GM23338 (cell line): Measurements from ENCODE around the gene KLHDC7A. TPM values are rescaled to one million over a fixed set of nuclear protein-coding genes. Genes with fewer than 3 reads are reported as not detected.

ENCODE experiments used
- ATAC-seq: fragments of 200-7000 bp; cut with Tn5 transposase; 3 replicates; pipeline ENCODE4 v1.9.1; 2020
- DNase-seq: peaks from one replicate; pipeline ENCODE4 v3.0.0-alpha.2; 2015; ENCODE audit warnings: low spot score
- H2AFZ ChIP-seq: fragments of 200-600 bp; sonication (generic); 2 replicates; pipeline ENCODE4 v1.8.0; 2016; ENCODE audit warnings: antibody characterized with exemption, mild to moderate bottlenecking, moderate library complexity
- H3F3A ChIP-seq: fragments of 200-600 bp; sonication (generic); replicated peaks from 2 replicates; pipeline ENCODE4 v1.8.0; 2017; ENCODE audit warnings: antibody characterized with exemption, mixed run types, low read depth
- H3K27ac ChIP-seq: fragments of 200-600 bp; sonication (generic); 2 replicates; pipeline ENCODE4 v1.6.1; 2016; ENCODE audit warnings: low read depth
- H3K27me3 ChIP-seq: fragments of 200-600 bp; sonication (generic); 2 replicates; pipeline ENCODE4 v1.8.0; 2016; ENCODE audit warnings: mild to moderate bottlenecking, mixed run types, moderate library complexity; ENCODE audit not compliant: insufficient read depth
- H3K36me3 ChIP-seq: fragments of 200-600 bp; sonication (generic); 2 replicates; pipeline ENCODE4 v1.8.0; 2016; ENCODE audit warnings: mild to moderate bottlenecking; ENCODE audit not compliant: insufficient read depth
- H3K4me1 ChIP-seq: fragments of 200-600 bp; sonication (generic); 2 replicates; pipeline ENCODE4 v1.8.0; 2016; ENCODE audit warnings: mild to moderate bottlenecking, moderate library complexity; ENCODE audit not compliant: insufficient read depth
- H3K4me2 ChIP-seq: fragments of 200-600 bp; sonication (generic); 2 replicates; pipeline ENCODE4 v1.7.1; 2017; ENCODE audit warnings: mixed run types
- H3K4me3 ChIP-seq: fragments of 200-600 bp; sonication (generic); 2 replicates; pipeline ENCODE4 v1.6.1; 2016; ENCODE audit warnings: mixed run types
- H3K79me2 ChIP-seq: fragments of 200-600 bp; sonication (generic); replicated peaks from 2 replicates; pipeline ENCODE4 v1.8.0; 2017; ENCODE audit warnings: mild to moderate bottlenecking; ENCODE audit not compliant: insufficient read depth
- H3K9me2 ChIP-seq: fragments of 200-600 bp; sonication (generic); 2 replicates; pipeline ENCODE4 v1.8.0; 2017; ENCODE audit not compliant: insufficient read depth
- H4K20me1 ChIP-seq: fragments of 200-600 bp; sonication (generic); replicated peaks from 2 replicates; pipeline ENCODE4 v1.8.0; 2017; ENCODE audit warnings: mild to moderate bottlenecking; ENCODE audit not compliant: insufficient read depth
- H3K27ac Mint-ChIP-seq: 2 replicates; pipeline ENCODE4 v1.8.0; 2020; ENCODE audit warnings: inconsistent platforms, mild to moderate bottlenecking, moderate library complexity, mixed read lengths
- H3K27me3 Mint-ChIP-seq: 3 replicates; pipeline ENCODE4 v1.8.0; 2022; ENCODE audit warnings: low read depth, mild to moderate bottlenecking, moderate library complexity, mixed read lengths, inconsistent platforms; ENCODE audit not compliant: insufficient read depth, poor library complexity
- H3K36me3 Mint-ChIP-seq: 3 replicates; pipeline ENCODE4 v1.8.0; 2021; ENCODE audit warnings: low read depth, mild to moderate bottlenecking, inconsistent platforms, moderate library complexity, mixed read lengths
- H3K4me1 Mint-ChIP-seq: 3 replicates; pipeline ENCODE4 v1.8.0; 2020; ENCODE audit warnings: mild to moderate bottlenecking, inconsistent platforms, mixed read lengths
- H3K4me3 Mint-ChIP-seq: 3 replicates; pipeline ENCODE4 v1.8.0; 2021; ENCODE audit warnings: moderate library complexity, mild to moderate bottlenecking, inconsistent platforms, mixed read lengths
- H3K9me3 Mint-ChIP-seq: 3 replicates; pipeline ENCODE4 v1.8.0; 2020; ENCODE audit warnings: moderate library complexity, mild to moderate bottlenecking, inconsistent platforms, mixed read lengths
- ETS1 ChIP-seq: IDR thresholded peaks from 2 replicates; pipeline ENCODE4 v1.6.1; 2016; ENCODE audit warnings: antibody characterized with exemption
- EZH2phosphoT487 ChIP-seq: fragments of 200-600 bp; sonication (generic); IDR thresholded peaks from one replicate; pipeline ENCODE4 v1.8.1; 2018; ENCODE audit warnings: antibody characterized with exemption; ENCODE audit not compliant: unreplicated experiment
- NANOG ChIP-seq: IDR thresholded peaks from 2 replicates; pipeline ENCODE4 v1.6.1; 2016; ENCODE audit warnings: antibody characterized with exemption, borderline replicate concordance
- REST ChIP-seq: IDR thresholded peaks from one replicate; pipeline ENCODE4 v1.6.1; 2018; ENCODE audit warnings: antibody characterized with exemption; ENCODE audit not compliant: unreplicated experiment
- ZNF114 ChIP-seq: fragments of 250-450 bp; sonication (Bioruptor Pico); IDR thresholded peaks from 2 replicates; pipeline ENCODE4 v1.5.0; 2020; ENCODE audit warnings: mild to moderate bottlenecking, moderate library complexity
- polyA plus RNA-seq: library from polyadenylated mRNA; unstranded; fragments of >200 nt; fragmentation: Nextera tagmentation; extraction: Ambion mirVana; gene quantifications from 2 replicates; pipeline ENCODE4 v1.2.1, GENCODE V29; 2016
- total RNA-seq: library from RNA; depleted of rRNA; stranded (reverse); fragments of >200 nt; shearing (Covaris generic); gene quantifications from 2 replicates; pipeline ENCODE4 v1.2.3, GENCODE V29; 2014

The KLHDC7A gene
- total and polyA plus RNA-seq, 2 experiments from 2014 or later, result 4.5 to 22.4 TPM

- Histone ChIP-seq H3K9me2 (0 out of 2 replicates have a peak, but pooled peaks cover 6% of the 10 kb centered on the region), H2AFZ (no peak overlapping the region), H4K20me1 (no peaks in the 10 kb centered on the region), H3K79me2 (no peaks in the 10 kb centered on the region), H3F3A (0 out of 2 replicates have a peak, but pooled peaks cover under 1% of the 10 kb centered on the region), H3K4me3 (no peak overlapping the region), H3K4me1 (peaks cover 21% of the 10 kb centered on the region), H3K27me3 (no peaks in the 10 kb centered on the region), H3K36me3 (no peaks in the 10 kb centered on the region), H3K27ac (no peak overlapping the region), H3K4me2 (no peak overlapping the region)
- TF ChIP-seq ZNF114 (CRISPR knock-in tag), result no peak
- no peak overlapping the region for H3K27ac Mint-ChIP-seq
- no peak overlapping the region for H3K4me3 Mint-ChIP-seq
- H3K4me1 Mint-ChIP-seq, result peaks cover 31% of the 10 kb centered on the region
- no peak for ATAC-seq
- peaks cover 5% of the 10 kb centered on the region; the same call in 1 of the 3 replicates for H3K9me3 Mint-ChIP-seq
- peaks cover 9% of the 10 kb centered on the region; the same call in 2 of the 3 replicates for H3K36me3 Mint-ChIP-seq
- peaks cover 5% of the 10 kb centered on the region for H3K27me3 Mint-ChIP-seq
- DNase-seq, result no peak
These were observed 6.1 kb upstream of the KLHDC7A start for GRCh38 chr1:18474559-18475175.

- Mint-ChIP-seq H3K27ac (no peak overlapping the region), H3K27me3 (peaks cover 7% of the 10 kb centered on the region), H3K36me3 (peaks cover 10% of the 10 kb centered on the region; the same call in 2 of the 3 replicates), H3K4me3 (no peak overlapping the region), H3K4me1 (peaks cover 37% of the 10 kb centered on the region), H3K9me3 (peaks cover 5% of the 10 kb centered on the region; the same call in 1 of the 3 replicates)
- H3K27ac ChIP-seq, result no peak overlapping the region
- H3K36me3 ChIP-seq, result no peaks in the 10 kb centered on the region
- DNase-seq (no peak), ATAC-seq (peak; percentile 17; the same call in 1 of the 3 replicates)
- H3K27me3 ChIP-seq, result no peaks in the 10 kb centered on the region
- peak overlapping the region; percentile 56; the same call in 1 of the 2 replicates for H2AFZ ChIP-seq
- no peak overlapping the region for H3K4me3 ChIP-seq
- H3K79me2 ChIP-seq, result no peaks in the 10 kb centered on the region
- peaks cover 28% of the 10 kb centered on the region for H3K4me1 ChIP-seq
- no peaks in the 10 kb centered on the region for H4K20me1 ChIP-seq
- no peak overlapping the region for H3K4me2 ChIP-seq
- TF ChIP-seq EZH2phosphoT487 (no peak), NANOG (no peak), ETS1 (no peak), REST (no peak), ZNF114 (CRISPR knock-in tag) (no peak)
- H3F3A ChIP-seq, result 0 out of 2 replicates have a peak, but pooled peaks cover 4% of the 10 kb centered on the region
- 0 out of 2 replicates have a peak, but pooled peaks cover 6% of the 10 kb centered on the region for H3K9me2 ChIP-seq
These were observed 5.4 kb upstream of the KLHDC7A start for GRCh38 chr1:18475234-18475905.
